GM12872 (cell line): ENCODE data around the gene ZNF276.

Source experiments
- TF ChIP-seq, protein P1 (sequence below): IDR thresholded peaks from 3 replicates; pipeline ENCODE4 v1.5.1; 2011; ENCODE audit warnings: low read depth, mild to moderate bottlenecking, low read length, moderate library complexity; ENCODE audit not compliant: insufficient read depth

ZNF276 gene

GRCh38 chr16:89761304-89761922, 40.1 kb downstream of the ZNF276 start:
- TF ChIP-seq, protein P1, sequence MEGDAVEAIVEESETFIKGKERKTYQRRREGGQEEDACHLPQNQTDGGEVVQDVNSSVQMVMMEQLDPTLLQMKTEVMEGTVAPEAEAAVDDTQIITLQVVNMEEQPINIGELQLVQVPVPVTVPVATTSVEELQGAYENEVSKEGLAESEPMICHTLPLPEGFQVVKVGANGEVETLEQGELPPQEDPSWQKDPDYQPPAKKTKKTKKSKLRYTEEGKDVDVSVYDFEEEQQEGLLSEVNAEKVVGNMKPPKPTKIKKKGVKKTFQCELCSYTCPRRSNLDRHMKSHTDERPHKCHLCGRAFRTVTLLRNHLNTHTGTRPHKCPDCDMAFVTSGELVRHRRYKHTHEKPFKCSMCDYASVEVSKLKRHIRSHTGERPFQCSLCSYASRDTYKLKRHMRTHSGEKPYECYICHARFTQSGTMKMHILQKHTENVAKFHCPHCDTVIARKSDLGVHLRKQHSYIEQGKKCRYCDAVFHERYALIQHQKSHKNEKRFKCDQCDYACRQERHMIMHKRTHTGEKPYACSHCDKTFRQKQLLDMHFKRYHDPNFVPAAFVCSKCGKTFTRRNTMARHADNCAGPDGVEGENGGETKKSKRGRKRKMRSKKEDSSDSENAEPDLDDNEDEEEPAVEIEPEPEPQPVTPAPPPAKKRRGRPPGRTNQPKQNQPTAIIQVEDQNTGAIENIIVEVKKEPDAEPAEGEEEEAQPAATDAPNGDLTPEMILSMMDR, result no peak

DNA sequence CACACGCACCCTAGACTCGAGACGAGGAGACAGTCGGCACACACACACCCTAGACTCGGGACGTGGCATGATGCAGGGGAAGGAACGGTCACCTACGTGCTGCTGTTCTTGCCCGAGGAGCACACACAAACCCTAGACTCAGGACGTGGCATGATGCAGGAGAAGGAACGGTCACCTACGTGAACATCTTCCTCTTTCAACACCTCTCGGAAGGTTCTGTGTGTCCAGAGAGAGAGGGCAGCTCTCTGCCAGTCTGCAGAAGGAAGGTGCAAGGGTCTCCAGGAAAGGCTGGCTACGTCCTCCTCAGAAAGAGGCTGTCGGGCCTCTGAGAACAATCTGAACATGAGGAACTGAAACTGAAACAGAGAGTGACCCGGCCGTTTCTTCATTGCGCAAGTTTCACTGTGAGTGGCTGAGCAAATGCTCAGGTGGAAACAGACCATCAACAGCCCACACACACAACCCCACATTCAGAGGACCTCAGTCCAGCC, 43.4 kb downstream of the ZNF276 start:
- TF ChIP-seq, protein P1, result no peak

DNA sequence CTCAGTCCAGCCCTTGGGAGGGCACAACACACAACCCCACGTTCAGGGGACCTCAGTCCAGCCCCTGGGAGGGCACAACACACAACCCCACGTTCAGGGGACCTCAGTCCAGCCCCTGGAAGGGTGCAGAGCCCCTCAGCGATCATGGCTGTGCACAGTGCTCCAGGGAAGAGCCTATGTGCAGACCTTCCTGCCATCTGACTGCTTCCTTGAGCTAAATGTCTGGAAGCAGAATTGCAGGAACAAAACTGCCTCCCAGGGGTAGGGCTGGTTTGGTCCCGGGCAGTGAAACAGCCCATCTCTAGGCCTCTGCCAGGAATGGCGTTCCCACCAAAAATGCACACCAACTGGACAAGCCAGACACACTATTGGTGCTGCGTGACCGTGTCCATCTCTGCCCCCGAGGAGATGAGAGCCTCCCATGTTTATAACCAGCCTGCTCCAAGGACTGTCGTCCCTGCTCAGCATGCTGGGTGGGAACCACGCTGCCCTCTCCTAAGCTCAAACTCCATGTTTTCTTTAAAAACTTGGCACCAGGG, 44.0 kb downstream of the ZNF276 start:
- TF ChIP-seq, protein P1, result no peak

DNA sequence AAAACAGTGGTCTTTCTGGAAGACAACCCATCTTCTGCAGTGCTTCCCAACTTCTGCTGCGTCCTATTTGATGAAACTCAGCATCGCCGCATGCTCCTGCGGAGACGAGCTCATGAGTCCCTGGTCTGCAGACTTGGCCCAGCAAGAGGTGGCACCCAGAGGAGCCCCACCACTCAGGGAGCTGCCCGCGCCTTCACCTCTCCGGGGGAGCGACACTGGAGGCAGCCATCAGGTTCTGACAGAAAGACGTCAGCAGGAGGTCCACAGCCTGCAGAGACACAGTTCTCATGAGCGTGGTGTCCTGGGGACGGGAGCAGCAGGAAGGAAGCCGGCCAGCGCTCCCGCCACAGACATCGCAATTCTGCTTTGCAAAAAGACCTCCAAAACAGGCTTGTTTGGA, 49.0 kb downstream of the ZNF276 start:
- TF ChIP-seq, protein P1, result no peak

GRCh38 chr16:89775223-89775622, 53.9 kb downstream of the ZNF276 start:
- TF ChIP-seq, protein P1, result no peak

GRCh38 chr16:89779231-89779908, 58.0 kb downstream of the ZNF276 start:
- TF ChIP-seq, protein P1, result no peak

- TF ChIP-seq, protein P1, result no peak
Measured at GRCh38 chr16:89779909-89780305, 58.6 kb downstream of the ZNF276 start.
